SK-N-SH (cell line): ENCODE results near the gene CRCP. TPM values are rescaled to one million over a fixed set of nuclear protein-coding genes. Genes with fewer than 3 reads are reported as not detected.

Source experiments
- CTCF ChIA-PET: fragments of 300-600, 350-600 bp; formaldehyde crosslinking; extraction: SDS; loops from one replicate; lab custom pipeline; 2021; lab: Yijun Ruan, JAX
- POLR2A ChIA-PET: fragments of 350-600 bp; sonication (Branson Sonifier 250); formaldehyde crosslinking; extraction: SDS; loops from one replicate; lab custom pipeline; 2020; ENCODE audit warnings: antibody characterized with exemption, inconsistent platforms; lab: Yijun Ruan, JAX
- DNase-seq: peaks from one replicate; pipeline ENCODE4 v3.0.0; 2012
- H2AFZ ChIP-seq: fragments of 200-600 bp; sonication (generic); 2 replicates; pipeline ENCODE4 v1.8.1; 2016; ENCODE audit warnings: antibody characterized with exemption, mild to moderate bottlenecking, low read depth
- H3F3A ChIP-seq: fragments of 200-600 bp; sonication (generic); replicated peaks from 2 replicates; pipeline ENCODE3; 2016; ENCODE audit warnings: antibody characterized with exemption, mild to moderate bottlenecking; ENCODE audit not compliant: insufficient read depth
- H3K27ac ChIP-seq, 2 experiments: fragments of 200-500 bp in 1 of 2; fragments of 200-600 bp in 1 of 2; sonication (Bioruptor generic) in 1 of 2; sonication (generic), shearing (Covaris generic) in 1 of 2; 2 replicates each; pipeline versions ENCODE4 v1.5.1 to v1.6.1; 2014 to 2016; ENCODE audit warnings: low read depth in 2 of 2, inconsistent platforms in 1 of 2, low read length in 1 of 2, mild to moderate bottlenecking in 1 of 2, mixed read lengths in 1 of 2
- H3K27me3 ChIP-seq: fragments of 200-600 bp; sonication (generic), shearing (Covaris generic); 2 replicates; pipeline ENCODE4 v1.6.1; 2016; ENCODE audit warnings: mixed run types; ENCODE audit not compliant: insufficient read depth
- H3K36me3 ChIP-seq, 2 experiments: fragments of 200-500 bp in 1 of 2; fragments of 200-600 bp in 1 of 2; sonication (Bioruptor generic) in 1 of 2; sonication (generic) in 1 of 2; replicated peaks in 1 of 2; 2 replicates each; pipeline versions ENCODE3 to v1.5.1; 2014 to 2016; ENCODE audit warnings: low read length in 1 of 2, mild to moderate bottlenecking in 1 of 2; ENCODE audit not compliant: insufficient read depth in 2 of 2, control insufficient read depth in 1 of 2
- H3K4me1 ChIP-seq, 2 experiments: fragments of 200-500 bp in 1 of 2; fragments of 200-600 bp in 1 of 2; sonication (Bioruptor generic) in 1 of 2; sonication (generic), shearing (Covaris generic) in 1 of 2; 2 replicates each; pipeline versions ENCODE4 v1.5.1 to v1.6.1; 2014 to 2016; ENCODE audit warnings: low read depth in 1 of 2, low read length in 1 of 2, mixed run types in 1 of 2; ENCODE audit not compliant: insufficient read depth in 2 of 2, control insufficient read depth in 1 of 2
- H3K4me2 ChIP-seq: fragments of 200-600 bp; sonication (generic), shearing (Covaris generic); 2 replicates; pipeline ENCODE4 v1.6.1; 2017; ENCODE audit warnings: mixed run types
- H3K4me3 ChIP-seq, 2 experiments: fragments of 200-500 bp in 1 of 2; fragments of 200-600 bp in 1 of 2; sonication (Bioruptor generic) in 1 of 2; sonication (generic), shearing (Covaris generic) in 1 of 2; 2 replicates each; pipeline versions ENCODE4 v1.5.1 to v1.8.1; 2014 to 2016; ENCODE audit warnings: low read depth in 2 of 2, inconsistent platforms in 1 of 2, low read length in 1 of 2, mild to moderate bottlenecking in 1 of 2, mixed read lengths in 1 of 2, moderate library complexity in 1 of 2
- H3K79me2 ChIP-seq: fragments of 200-600 bp; sonication (generic); 2 replicates; pipeline ENCODE4 v1.8.1; 2017; ENCODE audit warnings: mild to moderate bottlenecking; ENCODE audit not compliant: insufficient read depth
- H3K9ac ChIP-seq: fragments of 200-600 bp; sonication (generic); 2 replicates; pipeline ENCODE4 v1.6.1; 2017; ENCODE audit warnings: mixed run types
- H3K9me2 ChIP-seq: fragments of 200-600 bp; sonication (generic); 2 replicates; pipeline ENCODE4 v1.6.1; 2017; ENCODE audit warnings: mixed run types
- H3K9me3 ChIP-seq: fragments of 200-600 bp; sonication (generic); 2 replicates; pipeline ENCODE4 v1.6.1; 2017; ENCODE audit warnings: mixed run types, mild to moderate bottlenecking, moderate library complexity
- H4K20me1 ChIP-seq: fragments of 200-600 bp; sonication (generic); 2 replicates; pipeline ENCODE4 v1.6.1; 2017; ENCODE audit warnings: mild to moderate bottlenecking, mixed run types; ENCODE audit not compliant: insufficient read depth
- ELF1 ChIP-seq: IDR thresholded peaks from 2 replicates; pipeline ENCODE4 v1.4.0; 2012
- EZH2phosphoT487 ChIP-seq: fragments of 200-600 bp; sonication (generic); IDR thresholded peaks from 2 replicates; pipeline ENCODE4 v1.6.1; 2017; ENCODE audit warnings: low read depth, mixed run types, mild to moderate bottlenecking, antibody characterized with exemption, moderate library complexity, borderline replicate concordance
- FOSL2 ChIP-seq: IDR thresholded peaks from 2 replicates; pipeline ENCODE4 v1.4.0; 2012; ENCODE audit warnings: low read depth, mild to moderate bottlenecking, moderate library complexity, borderline replicate concordance
- FOXM1 ChIP-seq: IDR thresholded peaks from 2 replicates; pipeline ENCODE4 v1.4.0; 2012; ENCODE audit warnings: low read depth, mild to moderate bottlenecking
- GABPA ChIP-seq: IDR thresholded peaks from 2 replicates; pipeline ENCODE4 v1.4.0; 2012; ENCODE audit warnings: low read depth, mild to moderate bottlenecking
- IRF3 ChIP-seq: fragments of 150-350 bp; IDR thresholded peaks from 2 replicates; pipeline ENCODE4 v1.6.1; 2016; ENCODE audit warnings: mild to moderate bottlenecking, low read depth, low read length
- MEF2A ChIP-seq: IDR thresholded peaks from 2 replicates; pipeline ENCODE4 v1.4.0; 2012; ENCODE audit warnings: low read depth, borderline replicate concordance
- NFIC ChIP-seq: IDR thresholded peaks from 2 replicates; pipeline ENCODE4 v1.4.0; 2012; ENCODE audit warnings: borderline replicate concordance
- PBX3 ChIP-seq: IDR thresholded peaks from 2 replicates; pipeline ENCODE4; 2012
- POLR2AphosphoS5 ChIP-seq: IDR thresholded peaks from 2 replicates; pipeline ENCODE4 v1.6.1; 2012; ENCODE audit warnings: low read depth, low read length
- RCOR1 ChIP-seq: fragments of 150-350 bp; IDR thresholded peaks from 2 replicates; pipeline ENCODE4 v1.6.1; 2017; ENCODE audit warnings: antibody characterized with exemption, low read length
- SIN3A ChIP-seq: IDR thresholded peaks from 2 replicates; pipeline ENCODE4 v1.6.1; 2012; ENCODE audit warnings: low read depth, mild to moderate bottlenecking, low read length, moderate library complexity, borderline replicate concordance
- SMC3 ChIP-seq: IDR thresholded peaks from 2 replicates; pipeline ENCODE4 v1.6.1; 2012; ENCODE audit warnings: low read depth, low read length, improper control_type of control experiment
- TCF12 ChIP-seq: IDR thresholded peaks from 2 replicates; pipeline ENCODE4 v1.4.0; 2012
- TEAD4 ChIP-seq: IDR thresholded peaks from 2 replicates; pipeline ENCODE4 v1.4.0; 2012; ENCODE audit warnings: mild to moderate bottlenecking, borderline replicate concordance; ENCODE audit not compliant: insufficient read depth
- WGBS: methylation state at CpG from one replicate; pipeline ENCODE4 v1.1.6; 2017; ENCODE audit warnings: low lambda C conversion rate; 5-methylcytosine and 5-hydroxymethylcytosine counted together
- polyA plus RNA-seq, 3 experiments: library from polyadenylated mRNA; depleted of rRNA; stranded (reverse); fragments of >200 nt; gene quantifications; 2 replicates each; pipeline ENCODE4 v1.2.3, GENCODE V29; 2012
- TF ChIP-seq, protein P1 (sequence below): fragments of 150-350 bp; IDR thresholded peaks from 2 replicates; pipeline ENCODE4 v1.6.1; 2017; ENCODE audit warnings: antibody characterized with exemption, low read length, low read depth, borderline replicate concordance
- TF ChIP-seq, protein P2 (sequence below): fragments of 200-600 bp; sonication (generic); IDR thresholded peaks from 2 replicates; pipeline ENCODE4 v1.6.1; 2017; ENCODE audit warnings: antibody characterized with exemption, mild to moderate bottlenecking, moderate library complexity
- TF ChIP-seq, protein P3 (sequence below): IDR thresholded peaks from 2 replicates; pipeline ENCODE4 v1.4.0; 2012; ENCODE audit warnings: low read depth, borderline replicate concordance

Gene CRCP
- polyA plus RNA-seq, 1 of the 3 experiments (the other 2 are of a cell fraction) = 34.0 TPM

GRCh38 chr7:66138994-66139752 lies 24.5 kb downstream of the CRCP start (continued):
- TF ChIP-seq, protein P1, sequence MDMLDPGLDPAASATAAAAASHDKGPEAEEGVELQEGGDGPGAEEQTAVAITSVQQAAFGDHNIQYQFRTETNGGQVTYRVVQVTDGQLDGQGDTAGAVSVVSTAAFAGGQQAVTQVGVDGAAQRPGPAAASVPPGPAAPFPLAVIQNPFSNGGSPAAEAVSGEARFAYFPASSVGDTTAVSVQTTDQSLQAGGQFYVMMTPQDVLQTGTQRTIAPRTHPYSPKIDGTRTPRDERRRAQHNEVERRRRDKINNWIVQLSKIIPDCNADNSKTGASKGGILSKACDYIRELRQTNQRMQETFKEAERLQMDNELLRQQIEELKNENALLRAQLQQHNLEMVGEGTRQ = no peak
- TF ChIP-seq RCOR1 = peak; percentile 79
- no peak; the same call in 1 of the 2 replicates for TF ChIP-seq NFIC
- TF ChIP-seq, protein P2, sequence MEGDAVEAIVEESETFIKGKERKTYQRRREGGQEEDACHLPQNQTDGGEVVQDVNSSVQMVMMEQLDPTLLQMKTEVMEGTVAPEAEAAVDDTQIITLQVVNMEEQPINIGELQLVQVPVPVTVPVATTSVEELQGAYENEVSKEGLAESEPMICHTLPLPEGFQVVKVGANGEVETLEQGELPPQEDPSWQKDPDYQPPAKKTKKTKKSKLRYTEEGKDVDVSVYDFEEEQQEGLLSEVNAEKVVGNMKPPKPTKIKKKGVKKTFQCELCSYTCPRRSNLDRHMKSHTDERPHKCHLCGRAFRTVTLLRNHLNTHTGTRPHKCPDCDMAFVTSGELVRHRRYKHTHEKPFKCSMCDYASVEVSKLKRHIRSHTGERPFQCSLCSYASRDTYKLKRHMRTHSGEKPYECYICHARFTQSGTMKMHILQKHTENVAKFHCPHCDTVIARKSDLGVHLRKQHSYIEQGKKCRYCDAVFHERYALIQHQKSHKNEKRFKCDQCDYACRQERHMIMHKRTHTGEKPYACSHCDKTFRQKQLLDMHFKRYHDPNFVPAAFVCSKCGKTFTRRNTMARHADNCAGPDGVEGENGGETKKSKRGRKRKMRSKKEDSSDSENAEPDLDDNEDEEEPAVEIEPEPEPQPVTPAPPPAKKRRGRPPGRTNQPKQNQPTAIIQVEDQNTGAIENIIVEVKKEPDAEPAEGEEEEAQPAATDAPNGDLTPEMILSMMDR = no peak
- peak; percentile 80 for TF ChIP-seq TCF12
- TF ChIP-seq, protein P3, sequence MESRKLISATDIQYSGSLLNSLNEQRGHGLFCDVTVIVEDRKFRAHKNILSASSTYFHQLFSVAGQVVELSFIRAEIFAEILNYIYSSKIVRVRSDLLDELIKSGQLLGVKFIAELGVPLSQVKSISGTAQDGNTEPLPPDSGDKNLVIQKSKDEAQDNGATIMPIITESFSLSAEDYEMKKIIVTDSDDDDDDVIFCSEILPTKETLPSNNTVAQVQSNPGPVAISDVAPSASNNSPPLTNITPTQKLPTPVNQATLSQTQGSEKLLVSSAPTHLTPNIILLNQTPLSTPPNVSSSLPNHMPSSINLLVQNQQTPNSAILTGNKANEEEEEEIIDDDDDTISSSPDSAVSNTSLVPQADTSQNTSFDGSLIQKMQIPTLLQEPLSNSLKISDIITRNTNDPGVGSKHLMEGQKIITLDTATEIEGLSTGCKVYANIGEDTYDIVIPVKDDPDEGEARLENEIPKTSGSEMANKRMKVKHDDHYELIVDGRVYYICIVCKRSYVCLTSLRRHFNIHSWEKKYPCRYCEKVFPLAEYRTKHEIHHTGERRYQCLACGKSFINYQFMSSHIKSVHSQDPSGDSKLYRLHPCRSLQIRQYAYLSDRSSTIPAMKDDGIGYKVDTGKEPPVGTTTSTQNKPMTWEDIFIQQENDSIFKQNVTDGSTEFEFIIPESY = no peak
- no peak for TF ChIP-seq FOXM1
- peak; percentile 45; the same call in 1 of the 2 replicates for TF ChIP-seq TEAD4

GRCh38 chr7:66140924-66141323 lies 26.3 kb downstream of the CRCP start:
- H2AFZ ChIP-seq = no peak overlapping the region
- no peak overlapping the region for H3K4me2 ChIP-seq
- no peak overlapping the region for H3K9ac ChIP-seq
- peak overlapping the region; percentile 55 to 96; a peak in 3 of 4 replicates for H3K27ac ChIP-seq
- H3K79me2 ChIP-seq = peaks cover 30% of the 10 kb centered on the region
- POLR2A ChIA-PET = interaction anchor here (0.6 to 3.7 kb wide), 5 partner anchors 11 to 65 kb away, joined by 5 to 14 read pairs (median 6); partner anchors contain the start of genes CRCP and TPST1
- H3K27me3 ChIP-seq = no peaks in the 10 kb centered on the region
- no peaks in the 10 kb centered on the region for H3K9me3 ChIP-seq
- peaks cover 41 to 57% of the 10 kb centered on the region in 2 experiments for H3K36me3 ChIP-seq
- H3K4me3 ChIP-seq = no peak overlapping the region
- DNase-seq = peak; percentile 52
- CTCF ChIA-PET = interaction anchor here (0.7 to 4.8 kb wide), 41 partner anchors 8 to 515 kb away, joined by 3 to 35 read pairs (median 4); partner anchors contain the start of genes CRCP and TPST1
- 51% methylated on average over 4 of the region's 4 CpGs for WGBS
- no peaks in the 10 kb centered on the region for H4K20me1 ChIP-seq
- peaks cover 15% of the 10 kb centered on the region for H3F3A ChIP-seq
- no peaks in the 10 kb centered on the region for H3K9me2 ChIP-seq
- H3K4me1 ChIP-seq = peaks cover 19 to 56% of the 10 kb centered on the region in 2 experiments; a peak in 3 of 4 replicates
- TF ChIP-seq SMC3 = peak; percentile 83
- no peak for TF ChIP-seq MEF2A
- TF ChIP-seq FOSL2 = no peak
- TF ChIP-seq GABPA = no peak
- TF ChIP-seq, protein P1 = no peak
- no peak for TF ChIP-seq POLR2AphosphoS5
- TF ChIP-seq, protein P2 = peak; percentile 75
- no peak for TF ChIP-seq TEAD4
- no peak for TF ChIP-seq FOXM1
- 0 out of 2 replicates have a peak, but pooled peaks have one; percentile 32 for TF ChIP-seq PBX3
- TF ChIP-seq EZH2phosphoT487 = no peak
- no peak for TF ChIP-seq ELF1
- no peak for TF ChIP-seq IRF3
- TF ChIP-seq SIN3A = no peak
